ENCODE measurements around the gene PTX3.

PTX3 gene

DNA sequence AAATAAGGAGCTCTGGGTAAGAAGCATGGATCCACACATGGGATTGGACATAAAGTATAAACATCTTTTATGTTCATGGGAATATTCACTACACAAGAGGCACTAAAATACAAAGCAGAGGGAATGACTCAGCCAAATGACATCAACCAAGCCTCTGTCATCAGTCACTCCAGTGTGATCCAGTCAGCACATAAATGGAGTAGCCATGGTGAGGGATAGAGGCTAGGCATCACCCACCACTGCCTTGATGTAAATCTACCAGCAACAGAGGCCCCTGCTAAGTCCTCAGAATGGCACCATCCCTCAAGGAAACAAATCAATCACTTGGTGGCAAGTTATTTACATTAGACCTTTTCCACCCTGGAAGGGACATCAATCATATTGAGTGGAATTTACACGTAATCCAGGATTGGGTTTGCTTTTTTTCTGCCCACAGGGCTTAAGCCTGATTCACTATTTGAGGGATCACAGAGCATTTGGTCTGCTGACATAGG is 39.3 kb downstream of the PTX3 start:
- DNase-seq (ENCODE audit: low spot score) = no peak

DNA sequence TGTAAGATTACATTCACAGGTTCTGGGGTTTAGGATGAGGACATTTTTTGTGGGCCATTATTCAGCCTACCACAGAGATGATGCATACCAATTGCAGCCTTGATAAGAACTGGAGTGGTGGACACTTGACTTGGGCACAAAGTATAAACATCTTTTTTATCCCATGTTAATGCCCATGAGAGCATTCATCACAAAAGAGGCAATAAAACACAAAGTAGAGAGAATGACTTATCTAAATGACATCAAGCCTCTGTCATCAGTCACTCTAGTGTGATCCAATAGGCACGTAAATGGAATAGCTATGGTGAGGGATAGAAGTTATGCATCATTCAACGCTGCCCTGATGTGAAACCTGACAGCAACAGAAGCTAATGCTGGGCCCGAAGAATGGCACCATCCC is 40.8 kb downstream of the PTX3 start:
- no peak for DNase-seq (ENCODE audit: low spot score)

DNA sequence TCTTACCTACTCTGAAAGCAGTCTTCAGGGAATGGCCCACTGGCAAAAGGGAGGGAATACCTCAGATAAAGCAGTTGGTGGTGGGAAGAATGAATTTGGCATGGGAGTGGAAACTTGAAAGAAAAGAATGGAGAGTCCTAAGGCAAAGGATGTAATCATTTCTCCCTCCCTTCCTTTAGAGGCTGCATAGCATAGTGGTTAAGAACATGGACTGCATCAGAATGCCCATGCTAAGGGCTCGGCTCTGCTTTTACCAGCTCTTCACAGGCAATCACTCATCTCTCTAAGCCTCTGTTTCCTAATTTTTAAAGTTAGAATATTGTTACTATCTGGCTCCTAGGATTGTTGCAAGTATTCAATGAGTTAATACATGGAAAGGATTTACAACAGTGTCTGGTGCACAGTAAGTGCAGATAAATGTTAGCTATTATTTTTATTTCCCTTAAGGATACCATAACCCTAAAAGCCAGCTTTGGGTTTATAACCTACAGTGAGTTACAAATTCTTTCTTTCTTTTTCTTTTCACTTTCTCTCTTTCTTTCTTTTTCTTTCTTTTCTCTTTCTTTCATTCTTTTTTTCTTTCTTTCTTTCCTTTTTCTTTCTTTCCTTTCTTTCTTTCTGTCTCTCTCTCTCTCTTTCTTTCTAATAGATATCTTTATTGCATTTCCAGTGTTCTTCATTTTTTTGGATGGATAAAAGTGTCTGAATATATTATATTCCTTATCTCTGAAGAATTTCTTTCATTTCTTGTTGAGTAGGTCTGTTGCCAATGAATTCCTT is 43.0 kb downstream of the PTX3 start:
- no peak for DNase-seq (ENCODE audit: low spot score)

DNA sequence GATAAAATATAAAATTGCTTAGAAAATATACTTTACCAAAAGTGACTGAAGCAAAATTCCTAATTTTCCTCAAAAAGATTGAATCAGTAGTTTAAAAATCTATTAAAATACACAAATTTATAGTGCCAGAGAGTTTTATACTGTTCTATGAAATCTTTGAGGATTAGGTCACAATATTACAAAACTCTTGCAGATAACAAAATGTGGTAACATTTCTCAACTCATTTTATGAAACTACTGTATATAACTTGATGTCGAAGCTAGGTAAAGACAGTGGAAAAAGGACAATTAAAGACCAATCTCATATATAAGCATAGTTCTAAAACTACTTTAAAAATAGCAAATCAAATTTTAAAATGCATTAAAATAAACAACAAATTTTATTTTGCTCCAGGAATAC is 50.7 kb downstream of the PTX3 start:
- DNase-seq (ENCODE audit: low spot score) = no peak

DNA sequence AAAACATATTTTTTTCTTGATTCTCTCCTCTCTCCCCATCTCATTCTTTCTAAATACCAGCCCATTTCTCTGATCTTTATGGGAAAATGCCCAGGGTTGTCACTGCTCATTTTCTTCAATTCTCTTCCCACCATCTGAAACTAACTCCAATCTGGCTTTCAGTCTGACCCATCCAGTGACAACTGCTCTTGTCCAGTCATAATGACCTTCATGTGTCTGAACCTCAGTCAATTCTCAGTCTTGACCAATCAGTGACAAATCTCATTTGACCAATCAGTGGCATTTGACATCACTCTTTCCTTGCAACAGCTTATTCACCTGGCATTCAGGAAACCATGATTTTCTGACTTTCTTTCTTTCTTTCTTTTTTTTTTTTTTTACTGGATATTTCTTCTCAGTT is 51.5 kb downstream of the PTX3 start:
- no peak for DNase-seq (ENCODE audit: low spot score)

DNA sequence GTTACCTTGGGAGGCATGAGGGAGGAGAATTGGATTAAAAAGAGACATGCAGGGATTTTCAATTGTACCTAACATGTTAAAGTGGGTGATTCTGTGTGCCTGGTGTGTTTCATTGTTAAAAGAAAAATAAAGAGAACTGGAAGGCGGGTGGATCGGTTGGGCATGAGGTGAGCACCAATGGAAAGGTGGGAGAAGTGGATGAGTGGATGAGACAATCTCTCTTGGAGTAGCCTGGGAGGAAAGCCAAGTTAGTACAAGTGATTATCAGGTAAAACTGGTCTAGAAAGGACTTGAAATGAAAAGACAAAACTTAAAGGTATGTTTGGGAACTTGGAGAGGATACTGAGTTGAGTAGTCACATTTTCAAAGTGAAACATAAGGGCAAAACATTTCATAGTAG is 54.5 kb downstream of the PTX3 start:
- DNase-seq (ENCODE audit: low spot score) = no peak
